DND-41 (cell line): ENCODE data around the gene PIP4K2A.

Experiments used
- ATAC-seq: fragments of 200-7000 bp; cut with Tn5 transposase; 3 replicates; pipeline ENCODE4 v1.9.1; 2021; ENCODE audit warnings: low read depth; ENCODE audit not compliant: insufficient read depth
- DNase-seq: peaks from one replicate; pipeline ENCODE4 v3.0.0-alpha.2; 2020
- H2AFZ ChIP-seq: 2 replicates; pipeline ENCODE4 v1.6.0; 2012; ENCODE audit warnings: low read depth, low read length
- H3K27ac ChIP-seq: 2 replicates; pipeline ENCODE4 v1.5.1; 2012; ENCODE audit warnings: low read length, inconsistent platforms
- H3K27me3 ChIP-seq: fragments of 200-600 bp; sonication (generic); 2 replicates; pipeline ENCODE4 v1.6.0; 2012; ENCODE audit warnings: low read length, mild to moderate bottlenecking, inconsistent platforms; ENCODE audit not compliant: insufficient read depth, poor library complexity
- H3K36me3 ChIP-seq: 2 replicates; pipeline ENCODE4 v1.5.1; 2012; ENCODE audit warnings: low read length, inconsistent platforms; ENCODE audit not compliant: insufficient read depth
- H3K4me1 ChIP-seq: 2 replicates; pipeline ENCODE4 v1.5.1; 2012; ENCODE audit warnings: mild to moderate bottlenecking, low read length; ENCODE audit not compliant: insufficient read depth
- H3K4me2 ChIP-seq: 2 replicates; pipeline ENCODE4 v1.6.0; 2012; ENCODE audit warnings: mild to moderate bottlenecking, moderate library complexity, low read length, inconsistent platforms; ENCODE audit not compliant: insufficient read depth
- H3K4me3 ChIP-seq, 2 experiments: fragments of 200-600 bp in 1 of 2; shearing (Covaris generic) in 1 of 2; 2 replicates each; pipeline ENCODE4 v1.5.1; 2012 to 2016; ENCODE audit warnings: inconsistent platforms in 2 of 2, low read length in 2 of 2, mild to moderate bottlenecking in 2 of 2, low read depth in 1 of 2, moderate library complexity in 1 of 2
- H3K79me2 ChIP-seq: 2 replicates; pipeline ENCODE4 v1.6.0; 2012; ENCODE audit warnings: low read length, inconsistent platforms; ENCODE audit not compliant: insufficient read depth
- H3K9ac ChIP-seq: 2 replicates; pipeline ENCODE4 v1.6.0; 2012; ENCODE audit warnings: low read depth, mild to moderate bottlenecking, inconsistent platforms, low read length, moderate library complexity
- H3K9me3 ChIP-seq: 2 replicates; pipeline ENCODE4 v1.5.1; 2012; ENCODE audit warnings: low read length, moderate library complexity, mild to moderate bottlenecking, inconsistent platforms; ENCODE audit not compliant: insufficient read depth, severe bottlenecking
- H4K20me1 ChIP-seq: 2 replicates; pipeline ENCODE4 v1.6.0; 2012; ENCODE audit warnings: low read length; ENCODE audit not compliant: insufficient read depth
- CTCF ChIP-seq: IDR thresholded peaks from 2 replicates; pipeline ENCODE4 v1.5.1; 2012; ENCODE audit warnings: borderline replicate concordance, low read length, moderate library complexity, mild to moderate bottlenecking; ENCODE audit not compliant: poor library complexity, severe bottlenecking; ENCODE audit errors: extremely low read depth
- EZH2 ChIP-seq: IDR thresholded peaks from 3 replicates; pipeline ENCODE4 v1.6.1; 2012; ENCODE audit warnings: borderline replicate concordance, low read depth, mild to moderate bottlenecking, moderate library complexity, low read length, inconsistent platforms; ENCODE audit not compliant: severe bottlenecking

PIP4K2A gene

GRCh38 chr10:22699976-22700375, 14.4 kb downstream of the PIP4K2A start:
- DNase-seq (no peak), ATAC-seq (no peak)
- peaks cover 99% of the 10 kb centered on the region for H3K79me2 ChIP-seq
- 0 out of 2 replicates have a peak, but pooled peaks cover 4% of the 10 kb centered on the region for H3K36me3 ChIP-seq
- H2AFZ ChIP-seq, result no peak overlapping the region
- H3K27ac ChIP-seq, result no peak overlapping the region
- no peaks in the 10 kb centered on the region for H3K4me1 ChIP-seq
- no peaks in the 10 kb centered on the region for H3K9me3 ChIP-seq
- H3K4me3 ChIP-seq, result no peak overlapping the region
- H4K20me1 ChIP-seq, result peaks cover 81% of the 10 kb centered on the region
- no peak overlapping the region for H3K9ac ChIP-seq
- H3K4me2 ChIP-seq, result no peak overlapping the region
- TF ChIP-seq CTCF (no peak), EZH2 (no peak)
- H3K27me3 ChIP-seq, result no peaks in the 10 kb centered on the region

GRCh38 chr10:22698941-22699440, 15.4 kb downstream of the PIP4K2A start:
- Histone ChIP-seq H3K27me3 (no peaks in the 10 kb centered on the region), H4K20me1 (peaks cover 76% of the 10 kb centered on the region), H3K4me1 (no peaks in the 10 kb centered on the region), H3K4me2 (no peak overlapping the region), H3K79me2 (peaks cover 99% of the 10 kb centered on the region), H3K9me3 (no peaks in the 10 kb centered on the region), H3K36me3 (0 out of 2 replicates have a peak, but pooled peaks cover 4% of the 10 kb centered on the region), H3K4me3 (no peak overlapping the region), H2AFZ (no peak overlapping the region), H3K9ac (no peak overlapping the region), H3K27ac (no peak overlapping the region)
- ATAC-seq (no peak), DNase-seq (no peak)
- TF ChIP-seq EZH2 (no peak), CTCF (no peak)

GRCh38 chr10:22697800-22698199, 16.6 kb downstream of the PIP4K2A start:
- no peak overlapping the region for H3K27ac ChIP-seq
- no peaks in the 10 kb centered on the region for H3K9me3 ChIP-seq
- H3K36me3 ChIP-seq, result no peaks in the 10 kb centered on the region
- peaks cover 99% of the 10 kb centered on the region for H3K79me2 ChIP-seq
- TF ChIP-seq CTCF (no peak), EZH2 (no peak)
- no peak overlapping the region for H3K9ac ChIP-seq
- no peaks in the 10 kb centered on the region for H3K27me3 ChIP-seq
- peaks cover 77% of the 10 kb centered on the region for H4K20me1 ChIP-seq
- no peak overlapping the region for H3K4me2 ChIP-seq
- H2AFZ ChIP-seq, result no peak overlapping the region
- H3K4me3 ChIP-seq, result no peak overlapping the region
- no peak for DNase-seq
- no peak for ATAC-seq
- H3K4me1 ChIP-seq, result no peaks in the 10 kb centered on the region

GRCh38 chr10:22697101-22697500, 17.3 kb downstream of the PIP4K2A start:
- Histone ChIP-seq H2AFZ (no peak overlapping the region), H3K79me2 (peaks cover 99% of the 10 kb centered on the region), H3K4me1 (no peaks in the 10 kb centered on the region), H4K20me1 (peaks cover 78% of the 10 kb centered on the region), H3K4me2 (no peak overlapping the region), H3K36me3 (no peaks in the 10 kb centered on the region), H3K9me3 (no peaks in the 10 kb centered on the region), H3K9ac (no peak overlapping the region), H3K27ac (no peak overlapping the region), H3K27me3 (no peaks in the 10 kb centered on the region), H3K4me3 (no peak overlapping the region)
- ATAC-seq (no peak), DNase-seq (no peak)
- no peak for TF ChIP-seq EZH2
- TF ChIP-seq CTCF, result no peak
